ENCODE results near the gene C1orf174.

The C1orf174 gene

GRCh38 chr1:3909615-3910014 is 9.5 kb upstream of the C1orf174 start:
- no peak for DNase-seq (ENCODE audit: low spot score)

- DNase-seq (ENCODE audit: low spot score) = no peak
Observed at GRCh38 chr1:3908886-3909517, 8.9 kb upstream of the C1orf174 start.

DNA sequence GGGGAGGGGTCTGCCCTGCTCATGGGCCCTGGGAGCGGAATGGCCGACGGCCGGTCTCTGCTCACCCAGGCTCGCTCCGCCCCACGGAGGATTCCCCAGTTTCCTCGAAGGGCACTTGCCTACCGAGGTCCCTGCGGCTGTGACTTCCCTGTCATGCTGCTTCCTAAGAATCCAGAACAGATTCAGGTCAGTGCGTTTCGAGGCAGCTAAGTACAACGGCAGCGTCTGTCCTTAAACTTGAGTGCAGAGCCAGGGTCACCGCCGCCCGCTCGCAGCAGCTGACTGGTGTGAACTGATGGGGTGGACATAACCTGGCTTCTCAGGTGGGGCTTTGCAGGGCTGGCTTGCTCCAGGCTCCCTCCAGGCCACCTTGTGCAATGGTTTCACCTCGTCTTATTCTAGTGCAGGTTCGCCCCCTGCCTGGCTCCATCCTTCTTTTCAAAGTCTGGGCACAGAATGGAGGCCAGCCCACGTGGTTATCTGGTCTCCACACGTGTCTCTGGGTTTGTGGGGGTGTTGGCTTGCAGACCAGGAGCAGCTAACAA is 7.6 kb upstream of the C1orf174 start:
- no peak for DNase-seq (ENCODE audit: low spot score)

GRCh38 chr1:3907031-3907534 is 7.0 kb upstream of the C1orf174 start:
- no peak for DNase-seq (ENCODE audit: low spot score)

DNA sequence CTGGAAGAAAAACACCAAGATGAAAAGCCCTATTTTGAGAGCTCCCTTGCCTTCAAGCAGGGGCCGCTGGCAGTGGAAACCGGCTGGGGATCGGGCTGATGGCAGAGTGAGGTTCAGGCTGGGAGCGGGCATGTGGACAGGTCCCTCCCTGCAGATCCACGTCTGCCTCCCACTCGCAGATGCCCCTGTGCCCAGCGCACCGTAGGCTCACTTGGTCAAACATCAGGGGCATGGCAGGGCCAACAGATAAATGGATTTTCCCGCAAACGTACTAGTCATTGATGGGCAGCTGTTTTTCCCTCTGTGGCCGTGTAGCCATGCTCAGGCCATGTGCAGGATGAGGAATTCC is 6.6 kb upstream of the C1orf174 start:
- DNase-seq (ENCODE audit: low spot score) = no peak

- no peak for DNase-seq (ENCODE audit: low spot score)
Observed at GRCh38 chr1:3905953-3906671, 6.0 kb upstream of the C1orf174 start.

DNA sequence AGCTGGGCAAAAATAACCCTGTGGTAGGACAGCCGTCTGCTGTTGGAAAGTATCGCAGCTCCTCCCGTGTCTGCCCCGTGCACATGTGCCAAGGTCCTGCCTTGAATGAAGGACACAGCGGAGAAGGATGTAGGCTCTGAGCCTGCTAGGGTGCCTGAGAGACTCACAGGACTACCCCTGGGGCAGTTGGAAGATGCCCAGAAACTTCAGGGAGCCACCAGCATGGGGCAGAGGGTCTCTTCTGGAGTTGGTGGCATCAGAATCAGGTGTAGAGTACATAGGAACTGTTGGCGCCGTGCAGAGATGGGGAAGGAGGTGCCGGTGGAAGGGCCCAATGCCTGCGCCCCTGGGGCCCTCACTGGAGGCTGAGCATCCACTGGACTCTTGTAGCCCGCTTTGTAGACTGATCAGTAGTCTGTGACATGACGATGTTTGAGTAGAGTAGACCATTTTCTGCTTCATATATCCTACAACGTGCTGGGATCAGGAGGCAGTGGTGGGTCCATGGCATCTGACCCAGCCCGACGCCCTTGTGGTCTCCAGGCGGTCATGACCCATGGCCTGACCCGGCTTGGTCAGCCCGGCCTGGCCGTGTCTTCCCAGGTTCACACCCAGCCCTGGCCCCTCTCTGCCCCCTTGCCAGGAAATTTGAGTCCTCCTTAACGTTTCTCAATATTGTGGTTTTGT is 5.3 kb upstream of the C1orf174 start:
- no peak for DNase-seq (ENCODE audit: low spot score)

GRCh38 chr1:3904843-3905185 is 4.7 kb upstream of the C1orf174 start:
- no peak for DNase-seq (ENCODE audit: low spot score)

- no peak for DNase-seq (ENCODE audit: low spot score)
Observed at GRCh38 chr1:3904006-3904842, 4.2 kb upstream of the C1orf174 start.

DNA sequence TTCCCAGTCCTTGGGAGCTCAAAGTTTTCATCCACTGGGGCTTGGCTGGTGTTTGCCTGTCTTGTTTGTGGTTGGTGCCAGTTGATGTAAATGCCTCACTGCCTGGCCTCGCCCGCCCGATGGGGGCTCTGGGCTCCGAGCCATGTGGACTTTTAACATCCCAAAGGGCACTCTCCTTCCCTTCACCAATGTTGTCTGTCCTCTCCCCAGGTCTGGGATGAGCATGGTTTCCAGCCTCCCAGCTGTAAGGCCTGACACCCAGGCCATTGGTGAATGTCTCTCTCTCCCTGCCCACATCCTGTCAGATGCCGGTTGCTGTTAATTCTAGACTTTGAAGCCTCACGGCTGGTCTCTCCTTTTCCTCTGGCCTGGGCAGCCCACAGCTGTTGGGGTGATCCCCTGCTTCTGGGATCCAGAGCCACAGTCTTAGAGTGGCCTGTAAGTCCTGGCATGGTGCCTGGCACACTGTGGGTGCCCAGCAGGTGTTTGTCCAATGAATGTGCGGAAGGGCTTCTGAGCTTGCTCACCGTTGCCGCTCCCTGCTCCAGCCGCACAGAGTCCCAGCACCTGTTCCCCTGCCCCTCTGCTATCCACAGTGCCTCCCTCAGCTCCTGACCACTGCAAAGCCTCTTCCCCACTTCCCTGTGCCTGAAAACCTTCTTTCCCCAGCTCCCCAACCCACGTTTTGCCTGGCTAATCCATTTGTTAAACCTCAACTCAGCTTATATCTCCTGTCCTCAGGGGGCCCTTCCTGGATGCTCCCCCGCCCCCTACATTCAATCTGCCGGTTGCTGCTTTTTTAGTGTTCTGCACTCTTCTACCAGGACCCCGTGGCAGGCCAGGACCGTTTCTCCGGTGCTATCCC is 3.3 kb upstream of the C1orf174 start:
- DNase-seq (ENCODE audit: low spot score) = no peak

DNA sequence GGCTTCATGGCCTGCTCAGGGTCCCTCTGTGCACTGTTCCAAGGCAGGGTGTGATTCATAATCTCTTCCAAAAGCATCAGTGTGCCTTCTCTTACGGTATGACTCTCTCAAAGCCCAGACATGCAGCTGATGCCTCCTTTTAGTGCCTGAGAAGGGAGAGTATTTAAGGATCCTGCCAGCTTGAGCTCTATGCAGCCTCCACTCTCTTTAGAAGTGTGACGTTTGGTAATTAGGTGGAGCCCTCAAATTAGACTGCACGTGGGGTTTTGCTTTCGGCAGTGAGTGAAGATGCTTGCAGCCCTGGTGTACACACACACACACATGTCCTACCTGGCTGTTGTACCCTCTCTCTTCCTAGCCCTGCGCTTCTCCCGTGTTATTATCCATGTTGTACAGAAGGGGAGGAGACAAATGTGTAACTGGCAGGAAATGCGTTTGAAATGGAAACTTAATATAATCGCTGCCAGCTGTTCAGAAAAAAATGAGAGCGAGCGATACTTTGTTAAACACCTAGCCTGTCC is 2.6 kb upstream of the C1orf174 start:
- no peak for DNase-seq (ENCODE audit: low spot score)

DNA sequence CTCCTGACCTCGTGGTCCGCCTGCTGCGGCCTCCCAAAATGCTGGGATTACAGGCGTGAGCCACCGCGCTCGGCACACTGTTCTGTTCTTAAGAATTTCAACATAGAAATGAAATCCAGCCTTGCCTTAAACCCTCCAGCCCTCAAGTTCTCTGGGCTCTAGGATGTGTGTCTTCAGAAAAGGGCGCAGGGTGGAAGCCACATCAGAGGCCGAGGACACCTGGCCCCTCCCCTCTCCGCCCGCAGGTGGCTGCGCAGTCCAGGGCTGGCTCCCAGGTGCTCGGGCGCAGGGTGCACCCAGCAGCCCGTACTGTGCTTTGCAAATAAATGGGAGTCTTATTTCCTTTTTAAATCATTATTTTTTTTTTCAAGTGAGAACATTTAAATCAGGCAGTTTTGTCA is 2.0 kb upstream of the C1orf174 start:
- DNase-seq (ENCODE audit: low spot score) = no peak

GRCh38 chr1:3900969-3901529 is 977 bp upstream of the C1orf174 start:
- DNase-seq (ENCODE audit: low spot score) = peak; percentile 95

GRCh38 chr1:3899754-3900149 is 320 bp downstream of the C1orf174 start:
- DNase-seq (ENCODE audit: low spot score) = no peak

- DNase-seq (ENCODE audit: low spot score) = no peak
Observed at GRCh38 chr1:3898994-3899753, 898 bp downstream of the C1orf174 start.

DNA sequence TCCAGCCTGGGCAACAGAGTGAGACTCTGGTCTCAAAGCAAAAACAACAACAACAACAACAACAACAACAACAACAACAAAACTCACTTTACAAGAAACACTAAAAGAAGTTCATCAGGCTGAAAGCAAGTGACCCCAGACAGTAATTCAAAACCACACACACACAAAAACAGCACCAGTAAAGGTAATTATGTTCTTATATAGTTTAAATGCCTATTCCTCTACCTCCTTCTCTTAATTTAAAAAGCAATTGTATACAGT is 1.7 kb downstream of the C1orf174 start:
- no peak for DNase-seq (ENCODE audit: low spot score)

DNA sequence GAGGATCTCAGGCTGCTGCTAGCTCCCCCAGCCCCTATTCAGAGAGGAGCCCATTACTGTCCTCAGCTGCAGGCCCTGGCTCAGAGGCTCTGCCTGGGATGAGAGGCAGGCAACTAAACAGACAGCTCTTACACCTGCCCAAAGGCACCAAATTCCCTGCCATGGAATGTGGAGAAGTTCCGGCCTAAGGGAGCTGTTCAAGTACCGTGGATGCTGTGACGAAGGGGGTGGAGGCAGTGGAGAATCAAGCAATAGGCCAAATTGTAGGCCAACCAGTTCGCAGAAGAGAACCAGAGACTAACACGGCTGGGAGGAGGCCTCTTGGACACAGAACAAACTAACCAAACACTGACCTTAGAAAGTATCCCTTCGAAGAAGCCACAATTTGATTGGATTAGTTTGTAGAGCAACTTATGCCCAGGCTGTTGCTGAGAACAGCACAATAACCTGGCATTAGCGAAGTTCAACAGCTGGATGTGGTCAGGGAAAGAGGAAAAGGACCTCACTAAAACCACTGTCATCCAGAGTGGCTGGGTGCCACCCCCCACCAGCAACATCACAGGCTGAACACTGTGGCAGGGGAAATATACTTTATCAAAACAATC is 3.6 kb downstream of the C1orf174 start:
- DNase-seq (ENCODE audit: low spot score) = no peak

GRCh38 chr1:3895951-3896325 is 4.1 kb downstream of the C1orf174 start:
- no peak for DNase-seq (ENCODE audit: low spot score)

DNA sequence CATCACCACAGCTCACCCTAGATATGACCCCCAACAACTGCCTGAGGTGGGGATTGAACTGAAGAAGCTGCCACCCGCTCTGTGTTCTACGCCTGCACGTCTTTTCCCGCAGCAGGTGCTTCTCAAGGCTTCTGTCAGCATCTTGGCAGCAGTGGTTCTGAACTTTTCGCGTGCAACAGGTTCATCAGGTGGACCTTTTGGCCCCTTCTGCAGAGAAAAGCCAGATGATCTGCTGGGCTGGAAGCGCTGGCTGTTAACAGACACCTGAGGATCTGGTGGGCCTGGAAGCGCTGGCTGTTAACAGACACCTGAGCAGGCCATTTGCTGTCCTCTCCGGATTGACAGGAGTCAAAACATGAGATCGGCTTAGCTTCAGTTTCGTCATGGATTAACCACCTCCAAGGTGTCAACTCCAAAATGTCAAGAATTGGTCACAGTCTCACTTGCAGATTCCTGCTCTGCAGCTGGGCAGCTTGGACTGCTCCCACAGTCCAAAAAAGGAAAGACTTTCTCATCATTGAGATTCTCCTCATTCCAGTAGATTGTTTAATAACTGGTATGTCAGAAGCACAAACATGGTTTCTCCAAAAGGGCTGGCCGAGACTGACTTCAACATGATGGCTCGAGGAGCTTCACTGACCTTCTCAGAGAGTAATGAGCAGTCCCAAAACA is 4.7 kb downstream of the C1orf174 start:
- no peak for DNase-seq (ENCODE audit: low spot score)
